NCI-H1092 treated with DMSO at 0.1 percent for 48 hours (cell line): Measurements from ENCODE around the gene UNC5B.
A peak's percentile ranks its signal among the peaks of the same experiment; 100 is the strongest.

Experiments used
- DNase-seq: peaks from one replicate; lab custom pipeline; 2025; lab: John Stamatoyannopoulos, UW

UNC5B gene

GRCh38 chr10:71254834-71255549, 42.6 kb downstream of the UNC5B start:
- DNase-seq: no peak

GRCh38 chr10:71255550-71255807, 43.1 kb downstream of the UNC5B start:
- DNase-seq: no peak

GRCh38 chr10:71255808-71256660, 43.7 kb downstream of the UNC5B start:
- peak; percentile 84 for DNase-seq

- DNase-seq: no peak
These were observed 44.4 kb downstream of the UNC5B start for GRCh38 chr10:71256661-71257318.

- no peak for DNase-seq
These were observed 45.1 kb downstream of the UNC5B start for GRCh38 chr10:71257319-71257997.

- no peak for DNase-seq
These were observed 45.7 kb downstream of the UNC5B start for GRCh38 chr10:71258046-71258445.

- no peak for DNase-seq
These were observed 46.2 kb downstream of the UNC5B start for GRCh38 chr10:71258446-71259145.

- DNase-seq: no peak
These were observed 46.9 kb downstream of the UNC5B start for GRCh38 chr10:71259282-71259681.

- DNase-seq: no peak
These were observed 47.6 kb downstream of the UNC5B start for GRCh38 chr10:71259815-71260501.

- DNase-seq: peak; percentile 11
These were observed 48.4 kb downstream of the UNC5B start for GRCh38 chr10:71260622-71261325.

GRCh38 chr10:71262027-71262426, 49.7 kb downstream of the UNC5B start:
- DNase-seq: peak; percentile 59

- DNase-seq: no peak
These were observed 50.4 kb downstream of the UNC5B start for GRCh38 chr10:71262817-71263216.

GRCh38 chr10:71263376-71263775, 51.0 kb downstream of the UNC5B start:
- DNase-seq: no peak

- DNase-seq: peak; percentile 6
These were observed 52.2 kb downstream of the UNC5B start for GRCh38 chr10:71264345-71265200.

GRCh38 chr10:71265201-71265575, 52.8 kb downstream of the UNC5B start:
- no peak for DNase-seq

GRCh38 chr10:71265618-71266146, 53.3 kb downstream of the UNC5B start:
- no peak for DNase-seq

- DNase-seq: peak; percentile 49
These were observed 54.0 kb downstream of the UNC5B start for GRCh38 chr10:71266147-71266917.

- DNase-seq: no peak
These were observed 54.6 kb downstream of the UNC5B start for GRCh38 chr10:71266918-71267442.
